PC-9 (cell line): Measurements from ENCODE around the gene S100A5. TPM values are rescaled to one million over a fixed set of nuclear protein-coding genes. Genes with fewer than 3 reads are reported as not detected.

Experiments
- BruUV-seq: library from RNA; stranded (reverse); fragments of 400-500 nt; replicated peaks from 2 replicates; lab custom pipeline; 2021; lab: Mats Ljungman, UMichigan
- CTCF ChIA-PET: fragments of 300-600 bp; sonication (Branson Sonifier 250); formaldehyde crosslinking; loops from one replicate; lab custom pipeline; 2022; ENCODE audit warnings: antibody characterized with exemption; lab: Charles Lee
- POLR2A ChIA-PET: fragments of 300-600 bp; sonication (Branson Sonifier 250); formaldehyde crosslinking; loops from one replicate; lab custom pipeline; 2022; ENCODE audit warnings: antibody characterized with exemption; ENCODE audit not compliant: unreplicated experiment; lab: Charles Lee
- DNase-seq, 2 experiments: peaks; one replicate each; pipeline versions ENCODE4 v3.0.0 to v3.0.0-alpha.2; 2015 to 2022; ENCODE audit warnings: mixed read lengths in 1 of 2
- H2AFZ ChIP-seq: fragments of 200-600 bp; sonication (generic); 2 replicates; pipeline ENCODE4 v1.8.1; 2017; ENCODE audit warnings: antibody characterized with exemption
- H3F3A ChIP-seq: fragments of 200-600 bp; sonication (generic); 2 replicates; pipeline ENCODE4 v1.8.1; 2017; ENCODE audit warnings: antibody characterized with exemption, mild to moderate bottlenecking, low read depth; ENCODE audit not compliant: insufficient read depth
- H3K27ac ChIP-seq: fragments of 200-600 bp; sonication (generic); 2 replicates; pipeline ENCODE4 v1.6.1; 2016; ENCODE audit warnings: mixed run types
- H3K27me3 ChIP-seq: fragments of 200-600 bp; sonication (generic); 2 replicates; pipeline ENCODE4 v1.6.1; 2016; ENCODE audit warnings: low read depth, mixed run types; ENCODE audit not compliant: insufficient read depth
- H3K36me3 ChIP-seq: fragments of 200-600 bp; sonication (generic); 2 replicates; pipeline ENCODE4 v1.6.1; 2016; ENCODE audit warnings: low read depth, mixed run types
- H3K4me1 ChIP-seq: fragments of 200-600 bp; sonication (generic); replicated peaks from 2 replicates; pipeline ENCODE4 v1.6.1; 2016; ENCODE audit warnings: mixed run types; ENCODE audit not compliant: insufficient read depth
- H3K4me2 ChIP-seq: fragments of 200-600 bp; sonication (generic); 2 replicates; pipeline ENCODE4 v1.6.1; 2017; ENCODE audit warnings: mixed run types
- H3K4me3 ChIP-seq: fragments of 200-600 bp; sonication (generic); 2 replicates; pipeline ENCODE4 v1.6.1; 2016; ENCODE audit warnings: mixed run types
- H3K79me2 ChIP-seq: fragments of 200-600 bp; sonication (generic); 2 replicates; pipeline ENCODE4 v1.6.1; 2017; ENCODE audit warnings: low read depth, mixed run types
- H3K9me2 ChIP-seq: fragments of 200-600 bp; sonication (generic); 2 replicates; pipeline ENCODE4 v1.8.1; 2017; ENCODE audit warnings: mild to moderate bottlenecking; ENCODE audit not compliant: insufficient read depth
- H3K9me3 ChIP-seq: fragments of 200-600 bp; sonication (generic); 2 replicates; pipeline ENCODE4 v1.8.1; 2016; ENCODE audit warnings: low read depth; ENCODE audit not compliant: insufficient read depth
- H4K20me1 ChIP-seq: fragments of 200-600 bp; sonication (generic); 2 replicates; pipeline ENCODE4 v1.8.1; 2017; ENCODE audit not compliant: insufficient read depth
- EZH2 ChIP-seq: fragments of 200-600 bp; sonication (generic); IDR thresholded peaks from 2 replicates; pipeline ENCODE4 v1.8.0; 2017; ENCODE audit warnings: antibody characterized with exemption, low read depth
- intact Hi-C: fragments of 100-400 bp; cut with micrococcal nuclease; formaldehyde crosslinking; loops from one replicate; pipeline ENCODE4 v1.10.0; 2022; ENCODE audit not compliant: unreplicated experiment
- total RNA-seq: library from RNA; stranded (reverse); gene quantifications from 2 replicates; pipeline ENCODE4 v1.2.3, GENCODE V29; 2021
- TF ChIP-seq, protein P1 (sequence below): fragments of 200-600 bp; sonication (generic); conservative IDR thresholded peaks from 2 replicates; pipeline ENCODE4 v1.6.1; 2017; ENCODE audit warnings: mixed run types, antibody characterized with exemption, mild to moderate bottlenecking, moderate library complexity

Gene S100A5
- total RNA-seq, 1 experiment from 2014 or later, result 11.1 TPM

DNA sequence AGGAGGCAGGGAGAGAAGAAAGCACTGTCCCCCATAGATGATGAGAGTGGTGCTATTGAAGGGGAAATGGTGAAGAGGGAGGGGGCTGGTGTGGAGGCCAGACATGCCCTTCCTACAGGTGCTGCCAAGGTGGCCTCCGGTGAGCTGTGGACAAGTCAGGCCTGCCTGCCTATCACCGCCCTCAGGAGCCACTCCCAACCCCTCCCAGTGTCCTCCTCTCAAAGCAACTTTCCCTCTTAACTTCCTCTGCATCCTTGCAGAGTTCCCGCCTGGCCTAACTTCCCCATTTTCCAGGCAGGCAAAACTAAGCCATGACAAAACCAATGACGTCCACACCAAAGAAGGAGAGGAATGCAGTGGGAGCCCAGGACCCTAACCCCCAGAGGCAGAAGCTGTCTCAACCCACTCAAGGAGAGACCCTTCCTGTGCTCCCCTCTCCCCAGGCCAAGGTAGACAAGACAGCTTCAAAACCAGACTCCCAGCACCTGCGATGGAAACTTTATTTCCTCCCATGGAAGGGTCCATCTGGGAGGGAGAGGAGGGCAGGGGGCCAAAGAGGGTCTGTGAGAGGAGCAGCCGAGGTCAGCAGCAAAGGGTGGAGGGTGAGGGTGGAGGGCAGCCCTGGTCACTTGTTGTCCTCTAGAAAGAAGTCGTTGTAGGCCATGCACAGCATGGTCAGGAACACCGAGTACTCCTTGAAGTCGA is 3.9 kb downstream of the S100A5 start:
- Histone ChIP-seq H3K79me2 (peaks cover 21% of the 10 kb centered on the region), H2AFZ (peak overlapping the region; percentile 18; the same call in 1 of the 2 replicates), H3K36me3 (peaks cover 11% of the 10 kb centered on the region), H3K9me3 (no peaks in the 10 kb centered on the region), H3K4me1 (peaks cover 82% of the 10 kb centered on the region), H3K27ac (peak overlapping the region; percentile 70), H3K4me3 (peak overlapping the region; percentile 85), H3F3A (peaks cover 82% of the 10 kb centered on the region), H3K27me3 (no peaks in the 10 kb centered on the region), H3K9me2 (no peaks in the 10 kb centered on the region), H3K4me2 (peak overlapping the region; percentile 86), H4K20me1 (peaks cover 10% of the 10 kb centered on the region)
- intact Hi-C loops, result loop anchor here (1.0 to 10.0 kb wide), 2 partner anchors 7 to 428 kb away; partner anchors contain the start of genes CREB3L4 and SLC39A1
- TF ChIP-seq EZH2, result no peak
- TF ChIP-seq, protein P1, sequence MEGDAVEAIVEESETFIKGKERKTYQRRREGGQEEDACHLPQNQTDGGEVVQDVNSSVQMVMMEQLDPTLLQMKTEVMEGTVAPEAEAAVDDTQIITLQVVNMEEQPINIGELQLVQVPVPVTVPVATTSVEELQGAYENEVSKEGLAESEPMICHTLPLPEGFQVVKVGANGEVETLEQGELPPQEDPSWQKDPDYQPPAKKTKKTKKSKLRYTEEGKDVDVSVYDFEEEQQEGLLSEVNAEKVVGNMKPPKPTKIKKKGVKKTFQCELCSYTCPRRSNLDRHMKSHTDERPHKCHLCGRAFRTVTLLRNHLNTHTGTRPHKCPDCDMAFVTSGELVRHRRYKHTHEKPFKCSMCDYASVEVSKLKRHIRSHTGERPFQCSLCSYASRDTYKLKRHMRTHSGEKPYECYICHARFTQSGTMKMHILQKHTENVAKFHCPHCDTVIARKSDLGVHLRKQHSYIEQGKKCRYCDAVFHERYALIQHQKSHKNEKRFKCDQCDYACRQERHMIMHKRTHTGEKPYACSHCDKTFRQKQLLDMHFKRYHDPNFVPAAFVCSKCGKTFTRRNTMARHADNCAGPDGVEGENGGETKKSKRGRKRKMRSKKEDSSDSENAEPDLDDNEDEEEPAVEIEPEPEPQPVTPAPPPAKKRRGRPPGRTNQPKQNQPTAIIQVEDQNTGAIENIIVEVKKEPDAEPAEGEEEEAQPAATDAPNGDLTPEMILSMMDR, result no peak
- BruUV-seq, result TSS peak; percentile 63
- peak; percentile 63 to 68 for DNase-seq
- CTCF ChIA-PET, result interaction anchor here (0.6 kb wide), 1 partner anchor 430 kb away, joined by 3 read pairs; no protein-coding TSS in a partner anchor
- POLR2A ChIA-PET, result interaction anchor here (0.7 to 1.3 kb wide), 4 partner anchors 8 to 384 kb away, joined by 3 to 16 read pairs (median 5); partner anchors contain the start of gene S100A16

DNA sequence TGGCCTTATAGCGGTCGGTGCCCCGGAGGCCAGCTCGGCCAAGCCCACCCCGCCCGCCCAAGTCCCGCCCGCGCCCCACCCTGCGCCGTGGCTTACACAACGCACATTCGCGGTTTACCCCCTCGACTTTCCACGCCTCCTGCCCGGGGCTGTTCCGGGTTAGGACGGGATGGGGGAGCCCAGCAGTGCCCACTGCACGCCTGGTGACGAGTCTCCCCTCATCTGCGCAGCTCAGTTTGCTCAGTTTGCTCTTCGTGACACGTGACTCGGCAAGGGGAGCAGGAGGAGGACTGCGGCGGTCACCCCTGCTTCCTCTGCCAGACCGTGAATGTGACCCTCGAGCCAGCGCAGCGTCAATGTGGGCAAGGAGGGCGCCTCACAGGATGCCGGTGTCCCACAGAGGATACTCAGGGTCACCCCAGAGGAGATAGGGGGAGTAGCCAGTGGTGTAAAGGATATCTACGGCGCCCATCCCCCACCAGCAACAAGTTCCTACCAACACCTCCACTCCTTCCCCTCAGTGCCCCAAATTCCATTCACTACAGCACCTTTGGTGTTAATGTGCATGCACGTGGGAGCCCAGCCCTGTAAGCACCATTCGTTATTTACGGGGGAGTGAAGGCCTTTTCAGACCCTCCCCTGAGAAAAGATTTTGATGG is 4.6 kb downstream of the S100A5 start:
- Histone ChIP-seq H3K9me2 (no peaks in the 10 kb centered on the region), H3K4me1 (peaks cover 76% of the 10 kb centered on the region), H3K27ac (peak overlapping the region; percentile 70), H3K27me3 (no peaks in the 10 kb centered on the region), H3F3A (peaks cover 82% of the 10 kb centered on the region), H4K20me1 (peaks cover 10% of the 10 kb centered on the region), H3K9me3 (no peaks in the 10 kb centered on the region), H3K4me2 (peak overlapping the region; percentile 97), H3K79me2 (peaks cover 21% of the 10 kb centered on the region), H2AFZ (peak overlapping the region; percentile 18; the same call in 1 of the 2 replicates), H3K4me3 (peak overlapping the region; percentile 85), H3K36me3 (peaks cover 11% of the 10 kb centered on the region)
- peak; percentile 92 to 94 for DNase-seq
- intact Hi-C loops, result loop anchor here (1.0 to 10.0 kb wide), 2 partner anchors 8 to 429 kb away; partner anchors contain the start of genes CREB3L4 and SLC39A1
- ChIA-PET CTCF (interaction anchor here (0.7 to 2.2 kb wide), 3 partner anchors 30 to 36 kb away, joined by 3 to 12 read pairs (median 4); no protein-coding TSS in a partner anchor), POLR2A (interaction anchor here (0.5 to 2.1 kb wide), 13 partner anchors 9 to 1989 kb away, joined by 3 to 25 read pairs (median 7); partner anchors contain the start of genes S100A16 and S100A4)
- no TSS peak for BruUV-seq
- no peak for TF ChIP-seq EZH2
- TF ChIP-seq, protein P1, result no peak
